Cardiac muscle cell (in vitro differentiated cells and primary cell): Measurements from ENCODE around the gene IRX3. TPM values are rescaled to one million over a fixed set of nuclear protein-coding genes. Genes with fewer than 3 reads are reported as not detected.

Experiments used
- DNase-seq, 2 donors: peaks; one replicate each; pipeline versions ENCODE4 v3.0.0 to v3.0.0-alpha.2; 2010 to 2017; ENCODE audit warnings: low read depth in 1 of 2, low spot score in 1 of 2
- H3K27ac ChIP-seq: fragments of 200-600 bp; sonication (generic); 2 replicates; pipeline ENCODE4 v1.5.1; 2016
- H3K27me3 ChIP-seq: fragments of 200-600 bp; sonication (generic); 2 replicates; pipeline ENCODE4 v1.6.0; 2016; ENCODE audit warnings: control low read depth
- H3K36me3 ChIP-seq: fragments of 200-600 bp; sonication (generic); 2 replicates; pipeline ENCODE4 v1.5.1; 2016; ENCODE audit warnings: control low read depth
- H3K4me1 ChIP-seq: fragments of 200-600 bp; sonication (generic); 2 replicates; pipeline ENCODE4 v1.8.1; 2017; ENCODE audit warnings: low read depth, mild to moderate bottlenecking, mixed run types
- H3K4me3 ChIP-seq: fragments of 200-600 bp; sonication (generic); 2 replicates; pipeline ENCODE4 v1.5.1; 2016; ENCODE audit warnings: mild to moderate bottlenecking
- H3K9me3 ChIP-seq: fragments of 200-600 bp; sonication (generic); 2 replicates; pipeline ENCODE4 v1.5.1; 2017; ENCODE audit warnings: low read depth, mild to moderate bottlenecking, control low read depth
- polyA plus RNA-seq: library from polyadenylated mRNA; unstranded; fragments of >200 nt; fragmentation: Nextera tagmentation; extraction: Ambion mirVana; gene quantifications from 2 replicates; pipeline ENCODE4 v1.2.1, GENCODE V29; 2016
- total RNA-seq: library from RNA; depleted of rRNA; stranded (reverse); fragments of >200 nt; gene quantifications from 2 replicates; pipeline ENCODE4 v1.2.3, GENCODE V29; 2016
- TF ChIP-seq, protein P1 (sequence below): IDR thresholded peaks from 2 replicates; pipeline ENCODE4 v1.5.1; 2012; ENCODE audit warnings: low read depth, mild to moderate bottlenecking, low read length

IRX3 gene
- total and polyA plus RNA-seq, 2 experiments from 2014 or later, result 190 to 209 TPM

DNA sequence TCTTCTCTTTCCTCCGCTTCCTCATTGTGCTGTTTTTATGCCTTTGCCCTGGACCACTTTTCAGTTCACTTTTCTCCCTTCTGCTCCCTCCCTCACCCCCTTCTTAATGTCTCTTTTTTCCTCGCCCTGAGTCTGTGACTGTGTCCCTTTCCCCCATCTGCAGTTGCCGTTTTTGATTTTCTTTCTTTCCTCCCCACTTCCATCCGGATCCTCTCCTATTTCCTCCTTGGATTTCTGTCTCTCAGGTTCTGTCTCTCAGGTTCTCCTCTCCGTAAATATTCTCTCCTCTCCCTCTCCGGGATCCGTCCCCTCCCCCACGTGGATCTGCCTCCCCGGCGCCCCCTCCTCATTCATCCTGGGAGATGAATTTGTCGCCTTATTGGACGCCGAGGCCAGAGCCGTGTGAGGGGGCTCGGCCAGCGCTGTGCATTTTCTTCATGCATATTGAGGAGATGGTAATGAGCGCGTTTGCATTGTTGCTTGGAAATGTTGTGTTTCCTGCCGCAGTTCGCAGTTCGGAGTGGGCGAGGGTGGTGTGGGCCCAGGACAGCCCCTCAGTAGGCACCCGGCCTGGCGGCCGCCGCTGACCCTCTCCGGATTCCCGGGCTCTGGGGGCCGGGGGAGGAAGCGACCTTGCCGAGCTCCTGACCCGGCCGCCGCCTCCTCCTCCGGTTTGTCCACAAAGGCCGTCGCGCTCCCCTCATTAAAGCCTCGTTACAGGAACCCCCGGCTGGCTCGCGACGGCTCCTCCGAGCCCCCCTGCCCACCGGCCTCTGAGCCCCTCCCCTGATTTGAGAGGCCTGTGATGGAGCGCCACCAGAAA is 4.5 kb upstream of the IRX3 start:
- peak in 1 of 2 donors; percentile 53 for DNase-seq
- Histone ChIP-seq H3K9me3 (no peaks in the 10 kb centered on the region), H3K36me3 (no peaks in the 10 kb centered on the region), H3K27ac (no peak overlapping the region), H3K4me3 (peak overlapping the region; percentile 24), H3K27me3 (peaks cover 5% of the 10 kb centered on the region), H3K4me1 (no peaks in the 10 kb centered on the region)
- TF ChIP-seq, protein P1, sequence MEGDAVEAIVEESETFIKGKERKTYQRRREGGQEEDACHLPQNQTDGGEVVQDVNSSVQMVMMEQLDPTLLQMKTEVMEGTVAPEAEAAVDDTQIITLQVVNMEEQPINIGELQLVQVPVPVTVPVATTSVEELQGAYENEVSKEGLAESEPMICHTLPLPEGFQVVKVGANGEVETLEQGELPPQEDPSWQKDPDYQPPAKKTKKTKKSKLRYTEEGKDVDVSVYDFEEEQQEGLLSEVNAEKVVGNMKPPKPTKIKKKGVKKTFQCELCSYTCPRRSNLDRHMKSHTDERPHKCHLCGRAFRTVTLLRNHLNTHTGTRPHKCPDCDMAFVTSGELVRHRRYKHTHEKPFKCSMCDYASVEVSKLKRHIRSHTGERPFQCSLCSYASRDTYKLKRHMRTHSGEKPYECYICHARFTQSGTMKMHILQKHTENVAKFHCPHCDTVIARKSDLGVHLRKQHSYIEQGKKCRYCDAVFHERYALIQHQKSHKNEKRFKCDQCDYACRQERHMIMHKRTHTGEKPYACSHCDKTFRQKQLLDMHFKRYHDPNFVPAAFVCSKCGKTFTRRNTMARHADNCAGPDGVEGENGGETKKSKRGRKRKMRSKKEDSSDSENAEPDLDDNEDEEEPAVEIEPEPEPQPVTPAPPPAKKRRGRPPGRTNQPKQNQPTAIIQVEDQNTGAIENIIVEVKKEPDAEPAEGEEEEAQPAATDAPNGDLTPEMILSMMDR, result no peak

DNA sequence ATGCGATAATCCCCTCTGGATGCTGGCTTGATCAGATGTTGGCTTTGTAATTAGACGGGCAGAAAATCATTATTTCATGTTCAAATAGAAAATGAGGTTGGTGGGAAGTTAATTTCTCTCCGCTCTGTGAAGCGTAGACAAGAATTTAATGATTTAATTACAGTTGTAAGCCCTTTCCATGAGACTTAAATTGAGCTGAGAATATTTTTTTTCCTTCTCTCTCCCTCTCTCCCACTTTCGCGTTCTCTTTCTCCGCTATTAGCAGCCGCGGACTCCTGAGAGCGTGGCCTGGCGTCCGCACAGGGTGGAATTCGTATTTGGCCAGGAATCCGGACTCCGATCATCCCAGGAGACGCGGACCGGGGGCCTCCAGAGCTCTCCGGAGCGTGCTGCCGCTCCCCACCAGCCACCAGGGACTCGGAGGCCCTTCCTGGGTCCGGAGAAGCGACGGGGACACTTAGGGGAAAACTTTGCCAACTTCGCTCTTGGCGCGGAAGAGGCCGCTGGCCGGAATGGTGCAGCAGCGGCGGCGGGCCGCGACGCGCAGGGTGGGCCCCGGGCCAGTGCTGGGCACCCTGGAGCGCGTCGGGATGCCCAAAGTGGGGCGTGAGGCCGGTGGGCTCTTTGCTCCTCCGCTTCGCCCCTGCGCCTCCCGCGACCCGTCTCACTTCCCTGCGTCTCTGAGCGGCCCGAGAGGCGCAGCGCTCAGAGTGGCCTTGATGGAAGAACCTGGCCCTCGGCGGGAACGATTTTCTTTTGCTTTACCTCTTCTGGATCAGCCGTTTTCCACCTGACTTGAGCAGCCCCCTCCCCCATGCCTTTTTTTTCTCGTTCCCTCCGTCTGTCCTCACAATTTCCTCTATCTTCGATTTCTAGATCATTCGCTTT is 3.6 kb upstream of the IRX3 start:
- no peak overlapping the region for H3K27ac ChIP-seq
- H3K4me3 ChIP-seq, result peak overlapping the region; percentile 24
- H3K9me3 ChIP-seq, result no peaks in the 10 kb centered on the region
- H3K27me3 ChIP-seq, result peaks cover 5% of the 10 kb centered on the region
- TF ChIP-seq, protein P1, result no peak
- no peaks in the 10 kb centered on the region for H3K4me1 ChIP-seq
- DNase-seq, result peak in 1 of 2 donors; percentile 46
- H3K36me3 ChIP-seq, result no peaks in the 10 kb centered on the region

DNA sequence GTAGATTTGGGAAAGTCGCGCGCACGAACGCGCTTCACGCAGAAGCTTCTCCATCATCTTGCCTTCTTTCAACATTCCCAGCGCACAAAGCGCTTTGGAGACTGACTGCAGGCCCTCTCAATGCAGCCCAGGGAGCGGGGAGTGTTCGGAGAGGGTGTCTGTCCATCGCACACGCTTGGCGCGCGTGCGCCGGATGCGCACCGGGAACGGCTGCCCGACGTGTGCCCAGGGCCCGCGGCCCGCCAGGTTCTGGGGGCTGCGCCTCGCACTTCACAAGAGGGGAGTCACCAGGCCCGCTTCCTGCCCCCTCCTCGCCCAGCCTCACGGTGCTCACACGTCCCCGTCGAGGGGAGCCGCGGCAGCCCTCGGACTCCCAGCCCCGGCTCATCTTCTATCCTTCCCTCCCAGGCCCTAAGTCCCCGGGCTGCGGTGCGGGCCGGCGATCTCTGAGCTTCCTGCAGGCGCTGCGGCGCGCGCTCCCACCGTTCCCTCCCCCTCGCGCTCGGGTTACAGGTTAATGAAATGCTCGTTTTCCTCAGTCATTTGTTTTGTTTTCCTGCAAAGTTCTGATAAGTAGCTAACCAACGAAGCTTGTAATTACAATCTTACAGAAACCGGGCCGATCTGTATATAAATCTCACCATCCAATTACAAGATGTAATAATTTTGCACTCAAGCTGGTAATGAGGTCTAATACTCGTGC is 2.8 kb upstream of the IRX3 start:
- TF ChIP-seq, protein P1, result no peak
- Histone ChIP-seq H3K4me3 (peak overlapping the region; percentile 24), H3K4me1 (no peaks in the 10 kb centered on the region), H3K27ac (no peak overlapping the region), H3K9me3 (no peaks in the 10 kb centered on the region), H3K27me3 (peaks cover 5% of the 10 kb centered on the region), H3K36me3 (peaks cover 7% of the 10 kb centered on the region)
- DNase-seq, result peak; percentile 12 to 72

DNA sequence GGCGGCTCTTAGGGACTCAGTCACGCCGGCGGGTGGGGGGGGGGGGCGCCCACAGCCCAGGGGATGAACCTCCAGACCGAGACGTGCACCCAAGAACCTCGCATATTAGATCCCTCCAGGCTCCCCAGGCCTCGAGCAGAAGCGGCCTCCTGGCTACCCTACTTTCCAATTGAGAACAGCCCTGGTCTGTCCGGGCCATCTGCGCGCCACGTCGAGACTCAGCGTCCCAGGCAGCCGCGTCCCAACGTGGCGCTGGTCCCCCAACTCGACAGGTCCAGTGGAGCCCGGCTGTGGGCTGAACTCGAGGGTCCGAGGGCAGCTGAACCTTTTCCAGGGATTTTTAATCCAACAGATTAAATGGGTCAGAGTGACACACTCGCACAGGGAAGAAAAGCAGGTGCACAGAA is 2.3 kb upstream of the IRX3 start:
- DNase-seq, result no peak
- peaks cover 5% of the 10 kb centered on the region for H3K27me3 ChIP-seq

More for the DNA sequence above, 2.3 kb upstream of the IRX3 start:
- no peaks in the 10 kb centered on the region for H3K4me1 ChIP-seq
- peak overlapping the region; percentile 24 for H3K4me3 ChIP-seq
- no peaks in the 10 kb centered on the region for H3K9me3 ChIP-seq
- TF ChIP-seq, protein P1, result no peak
- H3K36me3 ChIP-seq, result peaks cover 13% of the 10 kb centered on the region
- H3K27ac ChIP-seq, result no peak overlapping the region
